H1 (cell line): ENCODE measurements around the gene RCBTB2. TPM values are rescaled to one million over a fixed set of nuclear protein-coding genes. Genes with fewer than 3 reads are reported as not detected.

Source experiments
- CTCF ChIA-PET: fragments of 300-600 bp; sonication (Branson Sonifier 250); formaldehyde crosslinking; loops from one replicate; lab custom pipeline; 2021; ENCODE audit not compliant: partially characterized antibody; lab: Charles Lee
- POLR2A ChIA-PET: fragments of 300-600 bp; sonication (Branson Sonifier 250); formaldehyde crosslinking; loops from one replicate; lab custom pipeline; 2021; ENCODE audit warnings: inconsistent platforms; ENCODE audit not compliant: partially characterized antibody; lab: Charles Lee
- DNase-seq, 2 experiments: peaks; one replicate each; pipeline versions ENCODE4 v3.0.0 to v3.0.0-alpha.2; 2010 to 2022; ENCODE audit warnings: low spot score in 2 of 2, low read depth in 1 of 2, mixed read lengths in 1 of 2
- FAIRE-seq: peaks from 2 replicates; lab custom pipeline; 2011; peaks lifted over from hg19 to GRCh38; lab: Jason Lieb, UNC
- H2AFZ ChIP-seq: 2 replicates; pipeline ENCODE4 v1.8.1; 2012; ENCODE audit warnings: low read length, inconsistent platforms
- H2AK5ac ChIP-seq: 2 replicates; pipeline ENCODE4 v1.6.1; 2013; ENCODE audit warnings: low read depth, low read length
- H2BK120ac ChIP-seq: replicated peaks from 2 replicates; pipeline ENCODE3; 2013; ENCODE audit warnings: low read depth, low read length, inconsistent platforms
- H2BK12ac ChIP-seq: 2 replicates; pipeline ENCODE4 v1.6.1; 2013; ENCODE audit warnings: low read depth, low read length
- H2BK15ac ChIP-seq: 2 replicates; pipeline ENCODE4 v1.6.1; 2013; ENCODE audit warnings: low read length
- H2BK20ac ChIP-seq: 2 replicates; pipeline ENCODE4 v1.6.1; 2013; ENCODE audit warnings: low read length
- H2BK5ac ChIP-seq: 2 replicates; pipeline ENCODE4 v1.6.1; 2013; ENCODE audit warnings: low read depth, low read length
- H3K14ac ChIP-seq: 2 replicates; pipeline ENCODE4 v1.6.1; 2013; ENCODE audit warnings: inconsistent platforms; ENCODE audit not compliant: insufficient read length
- H3K18ac ChIP-seq: 2 replicates; pipeline ENCODE4 v1.6.1; 2013; ENCODE audit warnings: low read length; ENCODE audit errors: extremely low read depth
- H3K23ac ChIP-seq: 2 replicates; pipeline ENCODE4 v1.6.1; 2013; ENCODE audit warnings: inconsistent platforms; ENCODE audit not compliant: insufficient read length
- H3K23me2 ChIP-seq: 2 replicates; pipeline ENCODE4 v1.6.1; 2013; ENCODE audit warnings: low read depth, low read length
- H3K27ac ChIP-seq: 2 replicates; pipeline ENCODE4 v1.6.1; 2011; ENCODE audit warnings: low read depth, low read length, inconsistent platforms
- H3K27me3 ChIP-seq, 4 experiments: replicated peaks in 1 of 4; 1 replicate in 1 of 4; 2 replicates in 3 of 4; pipeline versions ENCODE4 v1.6.1 to v1.8.1; 2011 to 2013; ENCODE audit warnings: low read length in 3 of 4, mild to moderate bottlenecking in 3 of 4, inconsistent platforms in 2 of 4, mixed read lengths in 2 of 4, moderate library complexity in 1 of 4; ENCODE audit not compliant: control insufficient read depth in 3 of 4, insufficient read depth in 3 of 4; ENCODE audit errors: extremely low read depth in 1 of 4
- H3K36me3 ChIP-seq, 4 experiments: 2 replicates each; pipeline versions ENCODE4 v1.6.1 to v1.8.1; 2011 to 2013; ENCODE audit warnings: mild to moderate bottlenecking in 4 of 4, low read length in 3 of 4, moderate library complexity in 2 of 4, control low read depth in 1 of 4, inconsistent platforms in 1 of 4; ENCODE audit not compliant: insufficient read depth in 4 of 4, control insufficient read depth in 2 of 4
- H3K4ac ChIP-seq: replicated peaks from 2 replicates; pipeline ENCODE3; 2013; ENCODE audit warnings: low read length, low read depth, mixed read lengths, inconsistent platforms; ENCODE audit not compliant: insufficient read length
- H3K4me1 ChIP-seq, 4 experiments: replicated peaks in 1 of 4; 1 replicate in 1 of 4; 2 replicates in 3 of 4; pipeline versions ENCODE4 v1.6.1 to v1.8.1; 2011 to 2013; ENCODE audit warnings: low read length in 3 of 4, inconsistent platforms in 2 of 4, mixed read lengths in 1 of 4; ENCODE audit not compliant: insufficient read depth in 4 of 4, control insufficient read depth in 3 of 4
- H3K4me2 ChIP-seq, 2 experiments: 2 replicates each; pipeline versions ENCODE4 v1.6.1 to v1.8.1; 2011 to 2013; ENCODE audit warnings: low read depth in 2 of 2, low read length in 2 of 2, control low read depth in 1 of 2, inconsistent platforms in 1 of 2, mild to moderate bottlenecking in 1 of 2; ENCODE audit not compliant: insufficient read depth in 1 of 2
- H3K4me3 ChIP-seq, 4 experiments: fragments of 200-600, 300-600 bp in 1 of 4; sonication (generic), shearing (Covaris generic), sonication (Bioruptor Twin) in 1 of 4; 2 replicates each; pipeline versions ENCODE4 v1.5.1 to v1.8.1; 2011 to 2016; ENCODE audit warnings: low read length in 4 of 4, low read depth in 3 of 4, control low read depth in 2 of 4, inconsistent platforms in 2 of 4, mild to moderate bottlenecking in 2 of 4, mixed read lengths in 1 of 4, moderate library complexity in 1 of 4; ENCODE audit not compliant: insufficient read depth in 2 of 4; ENCODE audit errors: extremely low read depth in 1 of 4
- H3K56ac ChIP-seq: replicated peaks from 2 replicates; pipeline ENCODE3; 2013; ENCODE audit warnings: low read depth, mild to moderate bottlenecking, mixed read lengths, low read length, inconsistent platforms; ENCODE audit not compliant: insufficient read length
- H3K79me1 ChIP-seq: 2 replicates; pipeline ENCODE4 v1.6.1; 2013; ENCODE audit warnings: low read depth, low read length, control low read depth
- H3K79me2 ChIP-seq, 2 experiments: 2 replicates each; pipeline versions ENCODE4 v1.6.1 to v1.8.1; 2012 to 2013; ENCODE audit warnings: low read length in 2 of 2, mild to moderate bottlenecking in 2 of 2, inconsistent platforms in 1 of 2; ENCODE audit not compliant: insufficient read depth in 2 of 2, control insufficient read depth in 1 of 2
- H3K9ac ChIP-seq, 4 experiments: replicated peaks in 1 of 4; 1 replicate in 1 of 4; 2 replicates in 3 of 4; pipeline versions ENCODE4 v1.6.1 to v1.8.1; 2011 to 2013; ENCODE audit warnings: low read depth in 3 of 4, low read length in 3 of 4, control low read depth in 2 of 4, mild to moderate bottlenecking in 2 of 4, moderate library complexity in 2 of 4, inconsistent platforms in 1 of 4; ENCODE audit errors: extremely low read depth in 1 of 4
- H3K9me3 ChIP-seq, 2 experiments: 2 replicates each; pipeline versions ENCODE4 v1.6.1 to v1.8.1; 2012 to 2013; ENCODE audit warnings: mild to moderate bottlenecking in 2 of 2, moderate library complexity in 2 of 2, control low read depth in 1 of 2, inconsistent platforms in 1 of 2, low read depth in 1 of 2, low read length in 1 of 2, mixed read lengths in 1 of 2; ENCODE audit not compliant: insufficient read depth in 2 of 2
- H4K20me1 ChIP-seq, 2 experiments: replicated peaks in 1 of 2; 2 replicates each; pipeline versions ENCODE3 to v1.8.1; 2011 to 2013; ENCODE audit warnings: inconsistent platforms in 2 of 2, low read length in 2 of 2, mild to moderate bottlenecking in 1 of 2; ENCODE audit not compliant: insufficient read depth in 2 of 2, control insufficient read depth in 1 of 2
- H4K5ac ChIP-seq: 2 replicates; pipeline ENCODE4 v1.6.1; 2013; ENCODE audit warnings: low read length, low read depth, mixed read lengths, inconsistent platforms; ENCODE audit not compliant: insufficient read length
- H4K8ac ChIP-seq: 2 replicates; pipeline ENCODE4 v1.8.0; 2013; ENCODE audit warnings: mild to moderate bottlenecking, moderate library complexity, low read length, inconsistent platforms; ENCODE audit not compliant: insufficient read depth; ENCODE audit errors: extremely low read depth
- H4K91ac ChIP-seq: replicated peaks from 2 replicates; pipeline ENCODE3; 2013; ENCODE audit warnings: low read length, mixed read lengths, inconsistent platforms; ENCODE audit not compliant: insufficient read length
- BACH1 ChIP-seq: IDR thresholded peaks from 2 replicates; pipeline ENCODE4 v1.6.1; 2012; ENCODE audit warnings: low read length, improper control_type of control experiment
- CBX8 ChIP-seq: fragments of 300-800, 300-1000 bp; sonication (generic); IDR thresholded peaks from 2 replicates; pipeline ENCODE4 v1.7.1; 2016; ENCODE audit warnings: low read depth, low read length, borderline replicate concordance
- CREB1 ChIP-seq: IDR thresholded peaks from 2 replicates; pipeline ENCODE4 v1.6.1; 2012; ENCODE audit warnings: inconsistent platforms
- JUND ChIP-seq: IDR thresholded peaks from 2 replicates; pipeline ENCODE4 v1.6.1; 2011; ENCODE audit warnings: mild to moderate bottlenecking, improper control_type of control experiment, low read length
- KDM4A ChIP-seq: IDR thresholded peaks from one replicate; pipeline ENCODE4 v1.7.1; 2012; ENCODE audit warnings: low read depth, mild to moderate bottlenecking, moderate library complexity, low read length, inconsistent platforms; ENCODE audit not compliant: severe bottlenecking
- POLR2A ChIP-seq, 2 experiments: IDR thresholded peaks; 1 replicate in 1 of 2; 2 replicates in 1 of 2; pipeline ENCODE4 v1.6.1; 2011; ENCODE audit warnings: low read depth in 2 of 2, low read length in 2 of 2, mild to moderate bottlenecking in 2 of 2; ENCODE audit errors: control extremely low read depth in 1 of 2
- POLR2AphosphoS5 ChIP-seq: IDR thresholded peaks from 2 replicates; pipeline ENCODE4 v1.6.1; 2011; ENCODE audit warnings: low read depth, low read length
- RAD21 ChIP-seq, 2 experiments: IDR thresholded peaks in 1 of 2; conservative IDR thresholded peaks in 1 of 2; 2 replicates each; pipeline ENCODE4 v1.6.1; 2011; ENCODE audit warnings: low read depth in 2 of 2, low read length in 2 of 2, improper control_type of control experiment in 1 of 2, inconsistent platforms in 1 of 2, mild to moderate bottlenecking in 1 of 2, moderate library complexity in 1 of 2
- SAP30 ChIP-seq: fragments of 300-600 bp; sonication (generic); IDR thresholded peaks from 2 replicates; pipeline ENCODE4 v1.7.1; 2012; ENCODE audit warnings: low read length, moderate library complexity, mild to moderate bottlenecking, inconsistent platforms; ENCODE audit not compliant: insufficient read depth, insufficient replicate concordance
- SIN3A ChIP-seq, 2 experiments: IDR thresholded peaks in 1 of 2; conservative IDR thresholded peaks in 1 of 2; 2 replicates each; pipeline ENCODE4 v1.6.1; 2011 to 2012; ENCODE audit warnings: low read length in 2 of 2, improper control_type of control experiment in 1 of 2, low read depth in 1 of 2, mild to moderate bottlenecking in 1 of 2
- SP2 ChIP-seq: IDR thresholded peaks from 2 replicates; pipeline ENCODE4 v1.6.1; 2012; ENCODE audit warnings: mild to moderate bottlenecking, low read length, inconsistent platforms
- SP4 ChIP-seq: IDR thresholded peaks from 2 replicates; pipeline ENCODE4 v1.6.1; 2012; ENCODE audit warnings: low read length, inconsistent platforms
- TCF12 ChIP-seq: IDR thresholded peaks from 2 replicates; pipeline ENCODE4 v1.6.1; 2011; ENCODE audit warnings: low read depth, mild to moderate bottlenecking, low read length
- WGBS, 2 experiments: shearing (Covaris generic) in 1 of 2; methylation state at CpG; one replicate each; pipeline versions ENCODE4 v1.1.6 to v1.1.7; 2013 to 2015; ENCODE audit warnings: low lambda C conversion rate in 2 of 2, mixed read lengths in 2 of 2, inconsistent platforms in 1 of 2, low coverage in 1 of 2, missing lambda C conversion rate in 1 of 2; ENCODE audit not compliant: insufficient replicate concordance in 2 of 2, insufficient coverage in 1 of 2, insufficient read length in 1 of 2; ENCODE audit errors: extremely low coverage in 1 of 2, missing lambda C conversion rate in 1 of 2; 5-methylcytosine and 5-hydroxymethylcytosine counted together
- polyA plus RNA-seq, 7 experiments: library from polyadenylated mRNA; depleted of rRNA in 3 of 7; stranded (reverse) in 5 of 7; unstranded in 2 of 7; fragments of >200 nt in 5 of 7; fragments of 200-250 nt in 2 of 7; gene quantifications; 1 replicate in 5 of 7; 2 replicates in 1 of 7; 4 replicates in 1 of 7; pipeline versions ENCODE4 v1.2.1 to v1.2.3, GENCODE V29; 2011 to 2013; ENCODE audit warnings: missing spikeins in 2 of 7, mixed read lengths in 2 of 7
- total RNA-seq: library from RNA; stranded (reverse); fragmentation: NEBNext Ultra II Directional; extraction: Animal tissue kit (Norgen Biotek cat#: 25700); gene quantifications from 2 replicates; pipeline ENCODE4 v1.2.1, GENCODE V29; 2021
- TF ChIP-seq, protein P1 (sequence below): IDR thresholded peaks from 2 replicates; pipeline ENCODE4 v1.6.1; 2012; ENCODE audit warnings: low read length, inconsistent platforms

RCBTB2 gene
- total and polyA plus RNA-seq, 2 of the 8 experiments (the other 6 are each of a cell fraction or from before 2014, with no cell fraction given) = 5.2 to 8.4 TPM

DNA sequence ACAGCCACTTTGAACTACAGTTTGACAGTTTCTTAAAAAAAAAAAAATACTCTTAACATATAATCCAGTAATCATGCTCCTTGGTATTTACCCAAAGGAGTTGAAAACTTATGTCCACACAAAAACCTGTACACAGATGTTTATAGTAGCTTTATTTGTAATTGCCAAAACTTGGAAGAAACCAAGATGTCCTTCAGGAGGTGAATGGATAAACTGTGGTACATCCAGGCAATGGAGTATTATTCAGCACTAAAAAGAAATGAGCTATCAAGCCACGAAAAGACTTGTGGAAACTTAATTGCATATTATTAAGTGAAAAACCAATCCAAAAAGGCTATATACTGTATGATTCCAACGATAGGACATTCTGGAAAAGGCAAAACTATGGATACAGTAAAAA lies 44.9 kb downstream of the RCBTB2 start:
- 95% methylated on average over 2 of the region's 2 CpGs; no CpG with 5 or more reads in 1 of the 2 experiments for WGBS, 2 experiments
- H3K9ac ChIP-seq = no peak overlapping the region
- FAIRE-seq = no peak
- TF ChIP-seq CREB1 = no peak
- TF ChIP-seq KDM4A = no peak
- no peak for TF ChIP-seq RAD21 (IDR thresholded peaks at IDR 0.05 in 1 of 2, conservative IDR thresholded peaks at IDR 0.05 in 1 of 2; ENCODE audit: low read depth in 2 of 2, low read length in 2 of 2)
- no peak for TF ChIP-seq BACH1
- no peak for TF ChIP-seq SAP30
- TF ChIP-seq CBX8 = no peak
- TF ChIP-seq JUND = no peak
- no peak for TF ChIP-seq TCF12
- TF ChIP-seq, protein P1, sequence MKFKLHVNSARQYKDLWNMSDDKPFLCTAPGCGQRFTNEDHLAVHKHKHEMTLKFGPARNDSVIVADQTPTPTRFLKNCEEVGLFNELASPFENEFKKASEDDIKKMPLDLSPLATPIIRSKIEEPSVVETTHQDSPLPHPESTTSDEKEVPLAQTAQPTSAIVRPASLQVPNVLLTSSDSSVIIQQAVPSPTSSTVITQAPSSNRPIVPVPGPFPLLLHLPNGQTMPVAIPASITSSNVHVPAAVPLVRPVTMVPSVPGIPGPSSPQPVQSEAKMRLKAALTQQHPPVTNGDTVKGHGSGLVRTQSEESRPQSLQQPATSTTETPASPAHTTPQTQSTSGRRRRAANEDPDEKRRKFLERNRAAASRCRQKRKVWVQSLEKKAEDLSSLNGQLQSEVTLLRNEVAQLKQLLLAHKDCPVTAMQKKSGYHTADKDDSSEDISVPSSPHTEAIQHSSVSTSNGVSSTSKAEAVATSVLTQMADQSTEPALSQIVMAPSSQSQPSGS = no peak
- no peak for TF ChIP-seq SIN3A (conservative IDR thresholded peaks at IDR 0.05 in 1 of 2, IDR thresholded peaks at IDR 0.05 in 1 of 2; ENCODE audit: low read depth in 1 of 2, low read length in 2 of 2)
- no peak for TF ChIP-seq POLR2A (IDR thresholded peaks at IDR 0.05; ENCODE audit: control extremely low read depth in 1 of 2, low read depth in 2 of 2, low read length in 2 of 2)
- TF ChIP-seq SP2 = no peak
- no peak for TF ChIP-seq SP4
- TF ChIP-seq POLR2AphosphoS5 = no peak

More for the DNA sequence above, 44.9 kb downstream of the RCBTB2 start:
- Histone ChIP-seq H2AK5ac (no peak overlapping the region), H4K5ac (no peak overlapping the region), H3K23me2 (peaks cover under 1% of the 10 kb centered on the region; the same call in 1 of the 2 replicates), H3K23ac (no peak overlapping the region), H3K4ac (no peak overlapping the region), H4K8ac (no peak overlapping the region), H3K27ac (no peak overlapping the region), H2BK120ac (no peak overlapping the region), H2AFZ (no peak overlapping the region), H2BK12ac (no peak overlapping the region), H3K79me2 (no peaks in the 10 kb centered on the region), H3K18ac (no peak overlapping the region), H4K20me1 (no peaks in the 10 kb centered on the region), H3K4me3 (no peak overlapping the region), H3K14ac (no peak overlapping the region), H2BK5ac (no peak overlapping the region), H2BK15ac (no peak overlapping the region), H4K91ac (no peak overlapping the region), H3K4me1 (no peaks in the 10 kb centered on the region), H3K9me3 (peaks cover 0 to 6% of the 10 kb centered on the region in 2 experiments; a peak in 1 of 4 replicates), H3K27me3 (no peaks in the 10 kb centered on the region), H3K56ac (no peak overlapping the region), H2BK20ac (no peak overlapping the region), H3K79me1 (no peaks in the 10 kb centered on the region), H3K36me3 (peaks cover 0 to 9% (median 3%) of the 10 kb centered on the region in 4 experiments; a peak in 3 of 8 replicates), H3K4me2 (no peak overlapping the region)
- no peak for DNase-seq
- ChIA-PET CTCF (no interaction called here), POLR2A (no interaction called here)
